DMS114 treated with DMSO at 0.1 percent for 48 hours (cell line): ENCODE measurements around the gene RAB3C.

Experiments
- DNase-seq: peaks from one replicate; lab custom pipeline; 2025; ENCODE audit not compliant: unreplicated experiment; lab: John Stamatoyannopoulos, UW

Gene RAB3C

GRCh38 chr5:58813855-58814254 lies 231.0 kb downstream of the RAB3C start:
- DNase-seq, result no peak

GRCh38 chr5:58816181-58816731 lies 233.4 kb downstream of the RAB3C start:
- DNase-seq, result no peak

GRCh38 chr5:58818465-58818864 lies 235.6 kb downstream of the RAB3C start:
- DNase-seq, result no peak

- no peak for DNase-seq
Observed at GRCh38 chr5:58825441-58825840, 242.6 kb downstream of the RAB3C start.

GRCh38 chr5:58825899-58826298 lies 243.0 kb downstream of the RAB3C start:
- DNase-seq, result no peak

GRCh38 chr5:58827463-58827862 lies 244.6 kb downstream of the RAB3C start:
- DNase-seq, result no peak

- DNase-seq, result no peak
Observed at GRCh38 chr5:58828258-58828657, 245.4 kb downstream of the RAB3C start.

GRCh38 chr5:58834242-58835225 lies 251.7 kb downstream of the RAB3C start:
- DNase-seq, result no peak

GRCh38 chr5:58836351-58836750 lies 253.5 kb downstream of the RAB3C start:
- DNase-seq, result no peak

GRCh38 chr5:58838729-58839128 lies 255.9 kb downstream of the RAB3C start:
- DNase-seq, result no peak

GRCh38 chr5:58842852-58843251 lies 260.0 kb downstream of the RAB3C start:
- DNase-seq, result no peak

- DNase-seq, result no peak
Observed at GRCh38 chr5:58844395-58844794, 261.5 kb downstream of the RAB3C start.

GRCh38 chr5:58847041-58847440 lies 264.2 kb downstream of the RAB3C start:
- no peak for DNase-seq

- DNase-seq, result no peak
Observed at GRCh38 chr5:58849223-58849622, 266.3 kb downstream of the RAB3C start.

- DNase-seq, result peak; percentile 16
Observed at GRCh38 chr5:58849921-58850667, 267.2 kb downstream of the RAB3C start.

GRCh38 chr5:58851153-58851552 lies 268.3 kb downstream of the RAB3C start:
- no peak for DNase-seq

- DNase-seq, result no peak
Observed at GRCh38 chr5:58851571-58851970, 268.7 kb downstream of the RAB3C start.

GRCh38 chr5:58852566-58852965 lies 269.7 kb downstream of the RAB3C start:
- DNase-seq, result no peak

- no peak for DNase-seq
Observed at GRCh38 chr5:58854441-58854840, 271.6 kb downstream of the RAB3C start.

GRCh38 chr5:58855851-58856739 lies 273.2 kb downstream of the RAB3C start:
- DNase-seq, result no peak

- no peak for DNase-seq
Observed at GRCh38 chr5:58857609-58858008, 274.7 kb downstream of the RAB3C start.
